HepG2 (cell line): ENCODE measurements around the gene CYP2J2. TPM values are rescaled to one million over a fixed set of nuclear protein-coding genes. Genes with fewer than 3 reads are reported as not detected.
A peak's percentile ranks its signal among the peaks of the same experiment; 100 is the strongest.

Source experiments
- CHD2 ChIP-seq: IDR thresholded peaks from 2 replicates; pipeline ENCODE4 v1.6.1; 2011; ENCODE audit warnings: low read depth, low read length, improper control_type of control experiment
- GFI1 ChIP-seq: sonication (generic); formaldehyde crosslinking; IDR thresholded peaks from 2 replicates; pipeline ENCODE4 v1.5.0; 2020; ENCODE audit warnings: missing genetic modification reagents, mild to moderate bottlenecking, borderline replicate concordance
- HOMEZ ChIP-seq: IDR thresholded peaks from 2 replicates; pipeline ENCODE4 v1.6.1; 2016; ENCODE audit warnings: low read depth
- JUNB ChIP-seq: sonication (generic); formaldehyde crosslinking; IDR thresholded peaks from 2 replicates; pipeline ENCODE4 v1.8.0; 2022; ENCODE audit warnings: missing genetic modification reagents, mild to moderate bottlenecking, borderline replicate concordance
- KDM3A ChIP-seq: IDR thresholded peaks from 2 replicates; pipeline ENCODE4 v1.6.1; 2018; ENCODE audit warnings: low read depth, missing compliant biosample characterization
- MBD4 ChIP-seq: IDR thresholded peaks from 2 replicates; pipeline ENCODE4 v1.6.1; 2012; ENCODE audit warnings: low read length, inconsistent platforms, borderline replicate concordance
- MBNL3 ChIP-seq: fragments of 250-450 bp; sonication (Bioruptor Pico); conservative IDR thresholded peaks from 2 replicates; pipeline ENCODE4 v1.8.0; 2022; ENCODE audit warnings: mild to moderate bottlenecking, inconsistent platforms
- NR0B2 ChIP-seq: sonication (generic); formaldehyde crosslinking; IDR thresholded peaks from 2 replicates; pipeline ENCODE4 v1.4.0; 2020; ENCODE audit warnings: mild to moderate bottlenecking, missing genetic modification reagents
- REL ChIP-seq: sonication (generic); formaldehyde crosslinking; conservative IDR thresholded peaks from 2 replicates; pipeline ENCODE4 v1.8.0; 2022; ENCODE audit warnings: mild to moderate bottlenecking, missing genetic modification reagents, moderate library complexity
- SMYD3 ChIP-seq: sonication (generic); formaldehyde crosslinking; IDR thresholded peaks from 2 replicates; pipeline ENCODE4 v1.8.1; 2023; ENCODE audit warnings: mild to moderate bottlenecking, missing genetic modification reagents
- SOX5 ChIP-seq: IDR thresholded peaks from 2 replicates; pipeline ENCODE4 v1.6.1; 2016; ENCODE audit warnings: borderline replicate concordance
- TCF12 ChIP-seq, 2 experiments: fragments of 450-650 bp in 1 of 2; sonication (generic) in 1 of 2; formaldehyde crosslinking in 1 of 2; IDR thresholded peaks; 2 replicates each; pipeline versions ENCODE4 v1.6.1 to v1.8.0; 2017 to 2022; ENCODE audit warnings: antibody characterized with exemption in 1 of 2, mild to moderate bottlenecking in 1 of 2, missing genetic modification reagents in 1 of 2, moderate library complexity in 1 of 2
- TFE3 ChIP-seq: IDR thresholded peaks from 2 replicates; pipeline ENCODE4 v1.6.1; 2016
- TRIM24 ChIP-seq: sonication (generic); formaldehyde crosslinking; IDR thresholded peaks from 2 replicates; pipeline ENCODE4 v1.8.0; 2022; ENCODE audit warnings: mild to moderate bottlenecking, missing genetic modification reagents
- ZBTB2 ChIP-seq: sonication (generic); formaldehyde crosslinking; IDR thresholded peaks from 2 replicates; pipeline ENCODE4 v1.8.0; 2022; ENCODE audit warnings: low read depth, missing genetic modification reagents
- ZBTB38 ChIP-seq: sonication (generic); formaldehyde crosslinking; IDR thresholded peaks from 2 replicates; pipeline ENCODE4 v1.5.1; 2020; ENCODE audit warnings: mild to moderate bottlenecking, missing genetic modification reagents
- ZBTB8A ChIP-seq: sonication (generic); formaldehyde crosslinking; IDR thresholded peaks from 2 replicates; pipeline ENCODE4 v1.4.0; 2020; ENCODE audit warnings: mild to moderate bottlenecking, low read depth, missing genetic modification reagents, borderline replicate concordance
- ZNF350 ChIP-seq: sonication (generic); formaldehyde crosslinking; IDR thresholded peaks from 2 replicates; pipeline ENCODE4 v1.4.0; 2020; ENCODE audit warnings: mild to moderate bottlenecking, low read depth, missing genetic modification reagents, borderline replicate concordance
- ZNF362 ChIP-seq: sonication (generic); formaldehyde crosslinking; IDR thresholded peaks from 2 replicates; pipeline ENCODE4 v1.4.0; 2020; ENCODE audit warnings: missing genetic modification reagents, mild to moderate bottlenecking, borderline replicate concordance
- ZNF547 ChIP-seq: sonication (generic); formaldehyde crosslinking; IDR thresholded peaks from 2 replicates; pipeline ENCODE4 v1.5.1; 2020; ENCODE audit warnings: mild to moderate bottlenecking, missing genetic modification reagents
- ZNF550 ChIP-seq: sonication (generic); formaldehyde crosslinking; IDR thresholded peaks from 2 replicates; pipeline ENCODE4 v1.4.0; 2020; ENCODE audit warnings: mild to moderate bottlenecking, missing genetic modification reagents, borderline replicate concordance
- ZNF615 ChIP-seq: sonication (generic); formaldehyde crosslinking; IDR thresholded peaks from 2 replicates; pipeline ENCODE4 v1.5.0; 2020; ENCODE audit warnings: mild to moderate bottlenecking, missing genetic modification reagents, borderline replicate concordance
- ZNF788 ChIP-seq: sonication (generic); formaldehyde crosslinking; IDR thresholded peaks from 2 replicates; pipeline ENCODE4 v1.5.0; 2020; ENCODE audit warnings: mild to moderate bottlenecking, missing genetic modification reagents, borderline replicate concordance
- polyA plus RNA-seq, 8 experiments: library from polyadenylated mRNA; depleted of rRNA in 3 of 8; stranded (reverse) in 7 of 8; unstranded in 1 of 8; fragments of >200 nt; fragmentation: Illumina TruSeq in 4 of 8; extraction: Trizol in 4 of 8; gene quantifications; 2 replicates each; pipeline versions ENCODE4 v1.2.1 to v1.2.3, GENCODE V29; 2011 to 2016; ENCODE audit warnings: low read depth in 4 of 8, missing spikeins in 1 of 8, mixed read lengths in 1 of 8; ENCODE audit not compliant: insufficient read depth in 1 of 8
- total RNA-seq, 5 experiments: library from RNA; depleted of rRNA; stranded (reverse); fragments of >200 nt; fragmentation: Illumina TruSeq; extraction: Trizol; gene quantifications; 2 replicates each; pipeline ENCODE4 v1.2.3, GENCODE V29; 2016; ENCODE audit warnings: low read depth in 1 of 5

CYP2J2 gene
- total and polyA plus RNA-seq, 2 of the 13 experiments (the other 11 are each of a cell fraction or from before 2014, with no cell fraction given) = 2.1 to 5.9 TPM

- no peak for TF ChIP-seq MBD4
- TF ChIP-seq SOX5 (CRISPR knock-in tag) = peak; percentile 92
- no peak for TF ChIP-seq SMYD3 (CRISPR knock-in tag)
- TF ChIP-seq REL (CRISPR knock-in tag) = no peak
- peak; percentile 54; the same call in 1 of the 2 replicates for TF ChIP-seq GFI1 (CRISPR knock-in tag)
- TF ChIP-seq TFE3 (CRISPR knock-in tag) = no peak
- no peak for TF ChIP-seq NR0B2 (CRISPR knock-in tag)
- no peak for TF ChIP-seq MBNL3 (CRISPR knock-in tag)
- TF ChIP-seq ZNF547 (CRISPR knock-in tag) = no peak
- TF ChIP-seq ZBTB8A = no peak
- TF ChIP-seq KDM3A = no peak
- no peak for TF ChIP-seq TCF12 (IDR thresholded peaks at IDR 0.05)
- TF ChIP-seq TCF12 (CRISPR knock-in tag; IDR thresholded peaks at IDR 0.05) = no peak
- no peak for TF ChIP-seq ZNF362 (CRISPR knock-in tag)
- TF ChIP-seq CHD2 = no peak
- no peak for TF ChIP-seq ZBTB38 (CRISPR knock-in tag)
- TF ChIP-seq TRIM24 (CRISPR knock-in tag) = no peak
- peak; percentile 68; the same call in 1 of the 2 replicates for TF ChIP-seq HOMEZ (CRISPR knock-in tag)
- TF ChIP-seq JUNB (CRISPR knock-in tag) = no peak
- no peak for TF ChIP-seq ZBTB2 (CRISPR knock-in tag)
- no peak for TF ChIP-seq ZNF615 (CRISPR knock-in tag)
- peak; percentile 24; the same call in 1 of the 2 replicates for TF ChIP-seq ZNF788 (CRISPR knock-in tag)
- no peak for TF ChIP-seq ZNF550
- TF ChIP-seq ZNF350 (CRISPR knock-in tag) = peak; percentile 44; the same call in 1 of the 2 replicates
Measured at GRCh38 chr1:59856725-59857338, 69.7 kb downstream of the CYP2J2 start (continued).
